CD4-positive, alpha-beta T cell (primary cell): ENCODE results near the gene LDLRAD4. TPM values are rescaled to one million over a fixed set of nuclear protein-coding genes. Genes with fewer than 3 reads are reported as not detected.
A peak's percentile ranks its signal among the peaks of the same experiment; 100 is the strongest.

Source experiments
- ATAC-seq: fragments of 200-7000 bp; cut with Tn5 transposase; one replicate; pipeline ENCODE4 v1.10.0; 2022; ENCODE audit warnings: mild to moderate bottlenecking; ENCODE audit not compliant: poor library complexity
- CTCF ChIA-PET: fragments of 350-600 bp; sonication (Branson Sonifier 250); formaldehyde crosslinking; loops from one replicate; lab custom pipeline; 2021; ENCODE audit warnings: antibody characterized with exemption, inconsistent platforms; lab: Charles Lee
- POLR2A ChIA-PET: fragments of 350-600 bp; sonication (Branson Sonifier 250); formaldehyde crosslinking; loops from one replicate; lab custom pipeline; 2021; ENCODE audit warnings: antibody characterized with exemption, inconsistent platforms; lab: Charles Lee
- DNase-seq, 14 experiments: peaks; one replicate each; pipeline ENCODE4 v3.0.0-alpha.2; 2013 to 2020; ENCODE audit warnings: mixed read lengths in 2 of 14
- H3K27ac ChIP-seq, 2 donors: one replicate each; pipeline versions ENCODE4 v1.5.1 to v1.7.0; 2013; ENCODE audit warnings: low read length in 2 of 2, low read depth in 1 of 2, mild to moderate bottlenecking in 1 of 2
- H3K27me3 ChIP-seq, 2 experiments: 1 replicate in 1 of 2; 2 replicates in 1 of 2; pipeline versions ENCODE4 v1.6.1 to v1.7.0; 2013; ENCODE audit warnings: low read length in 2 of 2, control low read depth in 1 of 2, mild to moderate bottlenecking in 1 of 2, moderate library complexity in 1 of 2; ENCODE audit not compliant: insufficient read depth in 2 of 2, control insufficient read depth in 1 of 2
- H3K36me3 ChIP-seq: one replicate; pipeline ENCODE4 v1.6.1; 2013; ENCODE audit warnings: low read length, control low read depth; ENCODE audit not compliant: insufficient read depth
- H3K4me1 ChIP-seq: one replicate; pipeline ENCODE4 v1.6.1; 2013; ENCODE audit warnings: low read length, control low read depth; ENCODE audit not compliant: insufficient read depth
- H3K4me3 ChIP-seq: one replicate; pipeline ENCODE4 v1.5.1; 2013; ENCODE audit warnings: mild to moderate bottlenecking, low read length, moderate library complexity
- H3K9me3 ChIP-seq, 2 experiments: 1 replicate in 1 of 2; 2 replicates in 1 of 2; pipeline versions ENCODE4 v1.6.1 to v1.7.0; 2013; ENCODE audit warnings: low read length in 2 of 2, mild to moderate bottlenecking in 2 of 2, control low read depth in 1 of 2, moderate library complexity in 1 of 2; ENCODE audit not compliant: control insufficient read depth in 1 of 2, insufficient read depth in 1 of 2
- H3K27ac Mint-ChIP-seq: one replicate; pipeline ENCODE4 v1.8.0; 2020; ENCODE audit warnings: mixed read lengths
- H3K27me3 Mint-ChIP-seq: one replicate; pipeline ENCODE4 v1.8.0; 2021; ENCODE audit warnings: mixed read lengths
- H3K36me3 Mint-ChIP-seq: one replicate; pipeline ENCODE4 v1.8.0; 2021; ENCODE audit warnings: low read depth, mixed read lengths
- H3K4me1 Mint-ChIP-seq: one replicate; pipeline ENCODE4 v1.8.0; 2021; ENCODE audit warnings: low read depth, mixed read lengths
- H3K4me3 Mint-ChIP-seq: one replicate; pipeline ENCODE4 v1.8.0; 2020; ENCODE audit warnings: mild to moderate bottlenecking, mixed read lengths
- H3K9me3 Mint-ChIP-seq: one replicate; pipeline ENCODE4 v1.8.0; 2020; ENCODE audit warnings: mixed read lengths
- intact Hi-C, 2 experiments: fragments of 100-400 bp; cut with DNase I in 1 of 2; cut with micrococcal nuclease in 1 of 2; formaldehyde crosslinking; loops; one replicate each; pipeline versions ENCODE4 v1.15.1 to v1.9.0; 2023 to 2025; cut with DNase I, micrococcal nuclease
- total RNA-seq, 174 experiments: library from RNA in 2 of 174; stranded (reverse) in 2 of 174; gene quantifications; one replicate each; pipeline ENCODE4 v1.2.3 and lab custom pipeline; 2021 to 2026
- TF ChIP-seq, protein P1 (sequence below): fragments of 200-600 bp; IDR thresholded peaks from one replicate; pipeline ENCODE4 v1.8.0; 2022; ENCODE audit warnings: antibody characterized with exemption, mild to moderate bottlenecking

LDLRAD4 gene
- total RNA-seq, 2 experiments from 2014 or later = 51.9 to 52.7 TPM

- POLR2A ChIA-PET = no interaction called here
- Histone ChIP-seq H3K4me3 (no peak overlapping the region), H3K27ac (no peak overlapping the region), H3K9me3 (peaks cover 0 to 22% of the 10 kb centered on the region in 2 experiments), H3K36me3 (peaks cover 32% of the 10 kb centered on the region), H3K4me1 (peaks cover 7% of the 10 kb centered on the region), H3K27me3 (no peaks in the 10 kb centered on the region)
- ATAC-seq (no peak), DNase-seq (no peak)
- Mint-ChIP-seq H3K27ac (peak overlapping the region; percentile 78), H3K9me3 (no peaks in the 10 kb centered on the region), H3K4me3 (no peak overlapping the region), H3K27me3 (no peaks in the 10 kb centered on the region), H3K36me3 (peaks cover 58% of the 10 kb centered on the region), H3K4me1 (peaks cover 30% of the 10 kb centered on the region)
- CTCF ChIA-PET = no interaction called here
- intact Hi-C loops = no loop called here
- TF ChIP-seq, protein P1, sequence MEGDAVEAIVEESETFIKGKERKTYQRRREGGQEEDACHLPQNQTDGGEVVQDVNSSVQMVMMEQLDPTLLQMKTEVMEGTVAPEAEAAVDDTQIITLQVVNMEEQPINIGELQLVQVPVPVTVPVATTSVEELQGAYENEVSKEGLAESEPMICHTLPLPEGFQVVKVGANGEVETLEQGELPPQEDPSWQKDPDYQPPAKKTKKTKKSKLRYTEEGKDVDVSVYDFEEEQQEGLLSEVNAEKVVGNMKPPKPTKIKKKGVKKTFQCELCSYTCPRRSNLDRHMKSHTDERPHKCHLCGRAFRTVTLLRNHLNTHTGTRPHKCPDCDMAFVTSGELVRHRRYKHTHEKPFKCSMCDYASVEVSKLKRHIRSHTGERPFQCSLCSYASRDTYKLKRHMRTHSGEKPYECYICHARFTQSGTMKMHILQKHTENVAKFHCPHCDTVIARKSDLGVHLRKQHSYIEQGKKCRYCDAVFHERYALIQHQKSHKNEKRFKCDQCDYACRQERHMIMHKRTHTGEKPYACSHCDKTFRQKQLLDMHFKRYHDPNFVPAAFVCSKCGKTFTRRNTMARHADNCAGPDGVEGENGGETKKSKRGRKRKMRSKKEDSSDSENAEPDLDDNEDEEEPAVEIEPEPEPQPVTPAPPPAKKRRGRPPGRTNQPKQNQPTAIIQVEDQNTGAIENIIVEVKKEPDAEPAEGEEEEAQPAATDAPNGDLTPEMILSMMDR = no peak
These were observed 278.2 kb downstream of the LDLRAD4 start for GRCh38 chr18:13496691-13497281.

- intact Hi-C loops = loop anchor here in 1 of 2 experiments (10.0 kb wide), 3 partner anchors 55 to 285 kb away; partner anchors contain the start of gene LDLRAD4
- no peak overlapping the region for H3K4me3 Mint-ChIP-seq
- no peaks in the 10 kb centered on the region for H3K9me3 Mint-ChIP-seq
- H3K4me1 Mint-ChIP-seq = peaks cover 36% of the 10 kb centered on the region
- TF ChIP-seq, protein P1 = no peak
- Histone ChIP-seq H3K27me3 (no peaks in the 10 kb centered on the region), H3K4me1 (peaks cover 18% of the 10 kb centered on the region), H3K27ac (no peak overlapping the region), H3K9me3 (peaks cover 0 to 18% of the 10 kb centered on the region in 2 experiments), H3K4me3 (no peak overlapping the region), H3K36me3 (peaks cover 24% of the 10 kb centered on the region)
- peak overlapping the region; percentile 56 for H3K27ac Mint-ChIP-seq
- ChIA-PET POLR2A (no interaction called here), CTCF (no interaction called here)
- H3K36me3 Mint-ChIP-seq = peaks cover 50% of the 10 kb centered on the region
- DNase-seq (no peak), ATAC-seq (no peak)
- H3K27me3 Mint-ChIP-seq = no peaks in the 10 kb centered on the region
These were observed 281.2 kb downstream of the LDLRAD4 start for GRCh38 chr18:13499803-13500202.

DNA sequence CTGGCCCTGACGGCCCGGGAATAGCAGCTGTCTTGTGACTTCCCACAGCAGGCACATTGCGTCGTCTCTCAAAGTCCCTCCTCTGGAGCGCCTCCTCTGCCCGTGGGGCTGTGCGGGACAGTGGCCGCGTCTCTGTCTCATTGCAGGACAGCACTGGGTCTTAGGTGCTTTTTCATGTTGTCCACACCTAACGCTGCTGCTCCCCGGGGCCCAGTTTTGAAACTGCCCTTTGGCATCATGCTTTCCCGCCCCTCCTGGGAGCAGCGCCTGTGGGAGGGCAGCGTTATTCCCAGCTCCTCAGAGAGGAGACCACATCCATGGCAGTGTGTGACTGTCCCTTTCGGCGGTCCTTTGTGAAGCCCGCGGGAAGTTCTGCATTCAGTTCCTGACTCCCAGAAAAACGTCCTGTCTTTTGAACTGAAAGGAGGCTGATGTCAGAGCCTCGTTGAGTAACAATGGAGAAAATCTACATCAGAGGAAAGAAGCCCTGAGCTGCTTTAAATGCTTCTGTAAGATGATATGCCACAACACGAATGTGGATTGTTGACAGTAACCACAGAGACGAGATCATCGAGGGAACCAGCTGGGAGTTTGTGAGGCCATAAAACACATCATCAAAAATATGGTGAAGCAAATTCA, 281.8 kb downstream of the LDLRAD4 start:
- H3K4me3 Mint-ChIP-seq = no peak overlapping the region
- ChIA-PET POLR2A (no interaction called here), CTCF (no interaction called here)
- no peaks in the 10 kb centered on the region for H3K27me3 Mint-ChIP-seq
- H3K27ac ChIP-seq = no peak overlapping the region
- H3K9me3 Mint-ChIP-seq = no peaks in the 10 kb centered on the region
- no peaks in the 10 kb centered on the region for H3K27me3 ChIP-seq
- H3K27ac Mint-ChIP-seq = peak overlapping the region; percentile 73
- peak; percentile 42 for ATAC-seq
- H3K36me3 ChIP-seq = peaks cover 24% of the 10 kb centered on the region
- H3K4me1 Mint-ChIP-seq = peaks cover 36% of the 10 kb centered on the region
- peaks cover 0 to 18% of the 10 kb centered on the region in 2 experiments for H3K9me3 ChIP-seq
- intact Hi-C loops = loop anchor here in 1 of 2 experiments (10.0 kb wide), 3 partner anchors 54 to 286 kb away; partner anchors contain the start of gene LDLRAD4
- TF ChIP-seq, protein P1 = no peak
- peaks cover 50% of the 10 kb centered on the region for H3K36me3 Mint-ChIP-seq
- no peak overlapping the region for H3K4me3 ChIP-seq
- peak in 1 of 14 experiments; percentile 23 for DNase-seq
- peaks cover 18% of the 10 kb centered on the region for H3K4me1 ChIP-seq
